B cell (primary cell): ENCODE results near the gene TBK1. TPM values are rescaled to one million over a fixed set of nuclear protein-coding genes. Genes with fewer than 3 reads are reported as not detected.

ENCODE experiments used
- ATAC-seq: fragments of 200-7000 bp; cut with Tn5 transposase; one replicate; pipeline ENCODE4 v1.10.0; 2021; ENCODE audit warnings: low read depth, mild to moderate bottlenecking, moderate number of reproducible peaks, moderate library complexity
- CTCF ChIA-PET: fragments of 350-600 bp; sonication (Branson Sonifier 250); formaldehyde crosslinking; loops from one replicate; lab custom pipeline; 2021; ENCODE audit warnings: antibody characterized with exemption, inconsistent platforms; lab: Charles Lee
- POLR2A ChIA-PET: fragments of 350-600 bp; sonication (Branson Sonifier 250); formaldehyde crosslinking; loops from one replicate; lab custom pipeline; 2021; ENCODE audit warnings: antibody characterized with exemption; lab: Charles Lee
- DNase-seq: peaks from one replicate; pipeline ENCODE4 v3.0.0; 2013
- H2AFZ ChIP-seq: 2 replicates; pipeline ENCODE4 v1.6.1; 2012; ENCODE audit warnings: mild to moderate bottlenecking, low read depth, low read length; ENCODE audit not compliant: insufficient read depth, poor library complexity, severe bottlenecking
- H3K27ac ChIP-seq, 2 donors: 1 replicate in 1 of 2; 2 replicates in 1 of 2; pipeline ENCODE4 v1.5.1; 2012 to 2013; ENCODE audit warnings: low read length in 2 of 2, mild to moderate bottlenecking in 2 of 2, moderate library complexity in 1 of 2
- H3K27me3 ChIP-seq, 4 experiments: fragments of 200-600 bp in 1 of 4; sonication (generic) in 1 of 4; replicated peaks in 1 of 4; 1 replicate in 2 of 4; 2 replicates in 2 of 4; pipeline versions ENCODE4 v1.6.1 to v1.7.0; 2013 to 2016; ENCODE audit warnings: low read length in 3 of 4, mild to moderate bottlenecking in 2 of 4, mixed read lengths in 1 of 4, moderate library complexity in 1 of 4; ENCODE audit not compliant: insufficient read depth in 4 of 4, control insufficient read depth in 3 of 4; ENCODE audit errors: control extremely low read depth in 1 of 4
- H3K36me3 ChIP-seq, 2 experiments: replicated peaks in 1 of 2; 1 replicate in 1 of 2; 2 replicates in 1 of 2; pipeline versions ENCODE4 v1.6.1 to v1.7.1; 2013; ENCODE audit warnings: low read length in 1 of 2; ENCODE audit not compliant: insufficient read depth in 2 of 2, control insufficient read depth in 1 of 2; ENCODE audit errors: control extremely low read depth in 1 of 2, extremely low read depth in 1 of 2
- H3K4me1 ChIP-seq, 2 donors: fragments of 200-600 bp in 1 of 2; sonication (generic) in 1 of 2; 1 replicate in 1 of 2; 2 replicates in 1 of 2; pipeline versions ENCODE4 v1.5.1 to v1.6.1; 2013 to 2017; ENCODE audit warnings: low read length in 2 of 2; ENCODE audit not compliant: control insufficient read depth in 2 of 2, insufficient read depth in 2 of 2
- H3K4me2 ChIP-seq: replicated peaks from 2 replicates; pipeline ENCODE3; 2012; ENCODE audit warnings: mild to moderate bottlenecking, low read depth, low read length; ENCODE audit not compliant: poor library complexity, severe bottlenecking
- H3K4me3 ChIP-seq, 5 experiments: fragments of 200-600 bp in 1 of 5; sonication (generic) in 1 of 5; 1 replicate in 3 of 5; 2 replicates in 2 of 5; pipeline versions ENCODE4 v1.5.1 to v1.7.0; 2011 to 2016; ENCODE audit warnings: low read length in 4 of 5, mild to moderate bottlenecking in 4 of 5, low read depth in 2 of 5, control low read depth in 1 of 5, moderate library complexity in 1 of 5; ENCODE audit not compliant: insufficient read depth in 1 of 5; ENCODE audit errors: control extremely low read depth in 1 of 5, extremely low read depth in 1 of 5
- H3K79me2 ChIP-seq: fragments of 200-600 bp; sonication (generic); one replicate; pipeline ENCODE4 v1.6.0; 2016; ENCODE audit warnings: low read length; ENCODE audit not compliant: control insufficient read depth, insufficient read depth
- H3K9ac ChIP-seq: fragments of 200-600 bp; sonication (generic); 2 replicates; pipeline ENCODE4 v1.6.1; 2017; ENCODE audit warnings: mild to moderate bottlenecking, low read length, moderate library complexity
- H3K9me3 ChIP-seq, 3 donors: one replicate each; pipeline versions ENCODE4 v1.6.1 to v1.7.1; 2013; ENCODE audit warnings: low read length in 2 of 3; ENCODE audit not compliant: control insufficient read depth in 2 of 3, insufficient read depth in 1 of 3; ENCODE audit errors: control extremely low read depth in 1 of 3
- H4K20me1 ChIP-seq: 2 replicates; pipeline ENCODE4 v1.6.0; 2012; ENCODE audit warnings: mild to moderate bottlenecking, low read length; ENCODE audit not compliant: insufficient read depth, control insufficient read depth, poor library complexity, severe bottlenecking
- H3K27ac Mint-ChIP-seq: one replicate; pipeline ENCODE4 v1.8.0; 2021; ENCODE audit warnings: mixed read lengths
- H3K27me3 Mint-ChIP-seq: one replicate; pipeline ENCODE4 v1.8.0; 2021; ENCODE audit warnings: mixed read lengths
- H3K4me1 Mint-ChIP-seq: one replicate; pipeline ENCODE4 v1.8.0; 2021; ENCODE audit warnings: mixed read lengths
- H3K4me3 Mint-ChIP-seq: one replicate; pipeline ENCODE4 v1.8.0; 2021; ENCODE audit warnings: mixed read lengths
- H3K9me3 Mint-ChIP-seq: one replicate; pipeline ENCODE4 v1.8.0; 2022; ENCODE audit warnings: mixed read lengths; ENCODE audit not compliant: insufficient read depth
- CTCF ChIP-seq: fragments of 200-600 bp; IDR thresholded peaks from one replicate; pipeline ENCODE4 v1.8.0; 2022; ENCODE audit warnings: antibody characterized with exemption, mild to moderate bottlenecking
- EZH2 ChIP-seq: IDR thresholded peaks from 2 replicates; pipeline ENCODE4 v1.6.1; 2012; ENCODE audit warnings: borderline replicate concordance, low read depth, mild to moderate bottlenecking, moderate library complexity, low read length; ENCODE audit not compliant: insufficient read depth, poor library complexity, severe bottlenecking
- WGBS: methylation state at CpG from one replicate; pipeline ENCODE4 v1.1.5; 2013; ENCODE audit warnings: missing lambda C conversion rate; ENCODE audit not compliant: insufficient coverage; 5-methylcytosine and 5-hydroxymethylcytosine counted together
- intact Hi-C: fragments of 100-400 bp; cut with micrococcal nuclease; formaldehyde crosslinking; loops from one replicate; pipeline ENCODE4 v1.10.0; 2022
- polyA plus RNA-seq: library from polyadenylated mRNA; depleted of rRNA; stranded (reverse); fragments of >200 nt; gene quantifications from 2 replicates; pipeline ENCODE4 v1.2.3, GENCODE V29; 2012
- total RNA-seq, 2 donors: library from RNA; stranded (reverse); fragments of 120-200 nt in 1 of 2; gene quantifications; 1 replicate in 1 of 2; 2 replicates in 1 of 2; pipeline versions ENCODE4 v1.2.3 to v1.2.4, GENCODE V29; 2013 to 2022

The TBK1 gene
- total and polyA plus RNA-seq, 2 donors (not counting 1 experiment from before 2014, with no cell fraction given) = 10.4 to 46.9 TPM

GRCh38 chr12:64407342-64408223 is 44.3 kb upstream of the TBK1 start:
- Histone ChIP-seq H3K79me2 (peaks cover 26% of the 10 kb centered on the region), H3K4me2 (no peak overlapping the region), H3K4me3 (no peak overlapping the region), H3K27me3 (no peaks in the 10 kb centered on the region), H2AFZ (no peak overlapping the region), H3K9me3 (no peaks in the 10 kb centered on the region), H4K20me1 (no peaks in the 10 kb centered on the region), H3K4me1 (peaks cover 5 to 12% of the 10 kb centered on the region in 2 donors), H3K36me3 (peaks cover 0 to 6% of the 10 kb centered on the region in 2 experiments), H3K9ac (no peak overlapping the region), H3K27ac (no peak overlapping the region)
- WGBS = 87% methylated on average over 5 of the region's 9 CpGs
- no peak overlapping the region for H3K27ac Mint-ChIP-seq
- peaks cover 15% of the 10 kb centered on the region for H3K4me1 Mint-ChIP-seq
- no peak for DNase-seq
- ChIA-PET POLR2A (no interaction called here), CTCF (no interaction called here)
- intact Hi-C loops = loop anchor here (10.0 kb wide), 3 partner anchors 563 to 1897 kb away; partner anchors contain the start of genes HELB and SRGAP1
- TF ChIP-seq EZH2 (no peak), CTCF (no peak)
- ATAC-seq = no peak
- no peaks in the 10 kb centered on the region for H3K9me3 Mint-ChIP-seq
- no peaks in the 10 kb centered on the region for H3K27me3 Mint-ChIP-seq
- no peak overlapping the region for H3K4me3 Mint-ChIP-seq

GRCh38 chr12:64411427-64411826 is 40.5 kb upstream of the TBK1 start:
- Histone ChIP-seq H2AFZ (no peak overlapping the region), H3K9ac (no peak overlapping the region), H3K4me1 (no peaks in the 10 kb centered on the region), H3K36me3 (peaks cover 6 to 35% of the 10 kb centered on the region in 2 experiments), H3K79me2 (peaks cover 9% of the 10 kb centered on the region), H3K9me3 (no peaks in the 10 kb centered on the region), H3K4me2 (no peak overlapping the region), H4K20me1 (no peaks in the 10 kb centered on the region), H3K27me3 (no peaks in the 10 kb centered on the region), H3K27ac (no peak overlapping the region), H3K4me3 (no peak overlapping the region)
- no peaks in the 10 kb centered on the region for H3K9me3 Mint-ChIP-seq
- H3K4me3 Mint-ChIP-seq = no peak overlapping the region
- H3K4me1 Mint-ChIP-seq = no peaks in the 10 kb centered on the region
- no peak for DNase-seq
- POLR2A ChIA-PET = interaction anchor here (0.5 kb wide), 1 partner anchor 72 kb away, joined by 3 read pairs; no protein-coding TSS in a partner anchor
- WGBS = no CpG with 5 or more reads among the region's 2 CpGs
- no peak overlapping the region for H3K27ac Mint-ChIP-seq
- intact Hi-C loops = no loop called here
- no peaks in the 10 kb centered on the region for H3K27me3 Mint-ChIP-seq
- TF ChIP-seq EZH2 (no peak), CTCF (no peak)
- ATAC-seq = no peak
- CTCF ChIA-PET = no interaction called here
